Forelimb muscle (tissue), 1 donor: ENCODE measurements around the gene YIF1B. TPM values are rescaled to one million over a fixed set of nuclear protein-coding genes. Genes with fewer than 3 reads are reported as not detected.

Source experiments
- DNase-seq: peaks from one replicate; pipeline ENCODE4 v3.0.0-alpha.2; 2013; ENCODE audit warnings: low read depth
- polyA plus RNA-seq: library from polyadenylated mRNA; unstranded; fragments of 120-200 nt; gene quantifications from one replicate; pipeline ENCODE4 v1.2.1, GENCODE V29; 2013; ENCODE audit not compliant: insufficient read length

YIF1B gene
- polyA plus RNA-seq, 1 donor, result 27.4 TPM

DNA sequence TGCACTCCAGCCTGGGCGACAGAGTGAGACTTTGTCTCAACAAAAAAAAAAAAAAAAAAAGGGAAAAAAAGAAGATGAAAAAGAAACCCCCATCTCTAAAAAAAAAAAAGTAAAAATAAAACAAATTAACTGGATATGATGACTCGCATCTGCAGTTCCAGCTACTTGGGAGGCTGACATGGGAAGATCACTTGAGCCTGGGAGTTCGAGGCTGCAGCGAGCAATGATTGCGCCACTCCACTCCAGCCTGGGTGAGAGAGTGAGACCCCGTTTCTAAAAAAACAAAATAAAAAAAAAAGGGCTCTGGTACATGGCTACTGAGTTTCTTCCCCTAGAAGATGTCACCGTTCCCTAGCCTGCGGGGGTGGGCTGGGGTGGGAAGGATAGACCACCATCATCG, 17.5 kb upstream of the YIF1B start:
- DNase-seq, result no peak

DNA sequence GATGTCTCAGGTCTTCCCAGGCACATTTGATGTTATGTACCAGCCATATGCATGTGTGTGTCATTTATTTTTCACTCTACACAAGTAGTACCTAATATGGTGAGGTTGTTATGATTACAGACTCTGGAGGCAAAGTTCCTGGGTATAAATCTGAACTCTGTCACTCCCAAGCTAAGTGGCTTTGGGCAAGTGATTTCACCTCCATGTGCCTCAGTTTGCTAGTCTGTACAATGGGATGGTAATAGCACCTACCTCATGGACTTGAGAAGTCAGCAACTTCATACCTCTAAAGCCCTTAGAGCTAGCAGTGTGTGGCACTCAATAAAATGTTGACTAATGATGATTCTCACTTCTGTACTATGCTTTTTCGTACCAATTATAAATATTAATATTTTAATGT, 16.0 kb upstream of the YIF1B start:
- DNase-seq, result no peak

DNA sequence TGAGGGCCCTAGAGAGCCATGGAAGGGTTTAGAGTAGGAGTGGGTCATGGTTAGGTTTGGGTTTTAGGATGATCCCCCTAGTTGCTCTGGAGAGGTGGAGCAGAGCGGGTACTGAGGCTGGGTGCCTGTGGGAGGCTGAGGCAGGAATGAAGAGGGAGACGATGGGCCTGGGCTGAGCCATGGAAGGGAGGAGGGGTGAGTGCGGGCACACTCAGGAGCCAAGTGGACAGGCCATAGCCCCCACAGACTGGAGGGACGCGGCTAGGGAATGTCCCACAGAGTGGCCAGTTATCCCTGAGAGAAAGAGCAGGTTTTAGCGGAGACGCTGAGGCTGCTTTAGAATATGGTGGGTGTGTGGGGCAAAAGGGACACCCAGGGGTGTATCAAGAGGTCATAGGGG, 13.9 kb upstream of the YIF1B start:
- DNase-seq, result no peak

DNA sequence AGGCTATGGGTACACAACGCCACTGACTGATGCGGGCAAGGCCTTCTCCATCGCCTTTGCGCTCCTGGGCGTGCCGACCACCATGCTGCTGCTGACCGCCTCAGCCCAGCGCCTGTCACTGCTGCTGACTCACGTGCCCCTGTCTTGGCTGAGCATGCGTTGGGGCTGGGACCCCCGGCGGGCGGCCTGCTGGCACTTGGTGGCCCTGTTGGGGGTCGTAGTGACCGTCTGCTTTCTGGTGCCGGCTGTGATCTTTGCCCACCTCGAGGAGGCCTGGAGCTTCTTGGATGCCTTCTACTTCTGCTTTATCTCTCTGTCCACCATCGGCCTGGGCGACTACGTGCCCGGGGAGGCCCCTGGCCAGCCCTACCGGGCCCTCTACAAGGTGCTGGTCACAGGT, 10.8 kb upstream of the YIF1B start:
- DNase-seq, result no peak

DNA sequence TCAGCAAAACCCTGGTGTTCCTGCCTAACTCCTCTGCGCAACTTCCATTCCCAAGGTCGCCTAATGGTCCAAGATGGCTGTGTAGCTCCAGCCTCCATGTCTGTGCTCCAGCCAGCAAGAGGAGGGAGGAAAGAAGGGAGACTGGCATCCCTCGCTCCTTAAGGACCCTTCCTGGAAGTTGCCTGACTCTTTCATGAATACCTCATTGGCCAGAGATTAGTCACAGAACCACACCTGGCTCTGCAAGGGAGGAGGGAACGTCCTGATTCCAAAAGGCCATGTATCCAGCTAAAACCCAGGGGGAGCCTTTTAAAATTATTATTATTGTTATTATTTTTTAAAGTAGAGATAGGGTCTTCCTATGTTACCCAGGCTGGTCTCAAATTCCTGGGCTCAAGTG, 8.7 kb upstream of the YIF1B start:
- no peak for DNase-seq

DNA sequence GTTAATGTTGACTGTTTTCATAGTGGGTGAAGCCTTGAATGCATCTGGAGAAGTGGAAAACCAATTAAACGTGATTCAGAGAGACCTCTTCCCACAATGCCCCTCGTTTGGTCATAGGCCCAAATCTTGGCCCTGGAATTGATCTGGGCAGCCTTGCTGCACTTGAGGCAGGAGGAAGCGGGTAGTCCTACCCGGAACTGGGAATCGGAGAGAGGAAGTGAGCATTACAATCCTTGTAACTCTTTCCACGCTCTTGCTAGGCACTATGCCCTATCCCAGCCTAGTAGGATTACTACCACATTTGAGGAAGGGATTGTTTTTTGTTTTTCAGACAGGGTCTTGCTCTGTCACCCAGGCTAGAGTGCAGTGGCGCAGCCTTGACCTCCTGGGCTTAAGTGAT, 7.5 kb upstream of the YIF1B start:
- no peak for DNase-seq

DNA sequence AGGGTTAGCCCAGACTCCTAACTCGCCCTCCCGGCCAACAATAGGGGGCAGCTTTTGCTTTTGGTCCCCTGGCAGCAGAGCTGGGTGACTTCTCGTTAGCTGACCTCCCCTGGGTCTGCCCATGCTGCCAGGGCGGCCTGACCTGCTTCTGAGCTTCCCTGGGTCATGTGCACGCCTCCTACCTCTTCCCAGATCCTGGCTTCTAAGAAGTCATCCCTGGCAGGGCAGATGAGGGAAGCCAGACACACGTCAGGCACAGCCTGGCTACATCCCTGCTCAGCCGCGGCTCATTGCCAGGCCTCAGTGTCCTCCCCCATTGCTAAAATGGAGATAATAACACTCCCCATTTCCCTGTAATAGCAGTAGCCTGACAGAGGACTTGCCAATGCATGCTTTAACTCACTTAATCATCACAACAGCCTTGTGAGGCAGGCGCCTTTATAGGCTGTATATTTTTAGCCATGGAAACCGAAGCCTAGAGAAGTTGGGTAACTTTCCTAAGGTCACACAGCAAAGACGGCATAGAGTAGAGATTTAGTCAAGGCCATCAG, 6.0 kb upstream of the YIF1B start:
- no peak for DNase-seq

DNA sequence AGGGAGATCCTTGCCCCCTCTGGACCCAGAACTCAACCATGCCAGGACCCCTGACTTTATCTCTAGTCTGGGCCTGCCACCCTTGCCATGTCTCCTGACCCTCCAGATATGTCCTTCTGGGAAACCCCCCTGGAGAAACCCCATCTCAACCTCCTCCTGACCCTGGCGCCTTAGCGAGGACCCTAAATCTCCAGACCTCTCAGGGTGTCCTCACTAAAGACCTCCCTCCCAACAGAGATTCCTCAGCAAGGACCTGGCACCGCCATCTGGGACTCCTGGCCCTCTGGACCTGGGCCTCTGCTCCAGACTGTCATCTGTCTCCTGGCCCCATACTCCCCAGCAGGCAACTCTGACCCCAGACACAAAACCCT, 5.2 kb upstream of the YIF1B start:
- no peak for DNase-seq

DNA sequence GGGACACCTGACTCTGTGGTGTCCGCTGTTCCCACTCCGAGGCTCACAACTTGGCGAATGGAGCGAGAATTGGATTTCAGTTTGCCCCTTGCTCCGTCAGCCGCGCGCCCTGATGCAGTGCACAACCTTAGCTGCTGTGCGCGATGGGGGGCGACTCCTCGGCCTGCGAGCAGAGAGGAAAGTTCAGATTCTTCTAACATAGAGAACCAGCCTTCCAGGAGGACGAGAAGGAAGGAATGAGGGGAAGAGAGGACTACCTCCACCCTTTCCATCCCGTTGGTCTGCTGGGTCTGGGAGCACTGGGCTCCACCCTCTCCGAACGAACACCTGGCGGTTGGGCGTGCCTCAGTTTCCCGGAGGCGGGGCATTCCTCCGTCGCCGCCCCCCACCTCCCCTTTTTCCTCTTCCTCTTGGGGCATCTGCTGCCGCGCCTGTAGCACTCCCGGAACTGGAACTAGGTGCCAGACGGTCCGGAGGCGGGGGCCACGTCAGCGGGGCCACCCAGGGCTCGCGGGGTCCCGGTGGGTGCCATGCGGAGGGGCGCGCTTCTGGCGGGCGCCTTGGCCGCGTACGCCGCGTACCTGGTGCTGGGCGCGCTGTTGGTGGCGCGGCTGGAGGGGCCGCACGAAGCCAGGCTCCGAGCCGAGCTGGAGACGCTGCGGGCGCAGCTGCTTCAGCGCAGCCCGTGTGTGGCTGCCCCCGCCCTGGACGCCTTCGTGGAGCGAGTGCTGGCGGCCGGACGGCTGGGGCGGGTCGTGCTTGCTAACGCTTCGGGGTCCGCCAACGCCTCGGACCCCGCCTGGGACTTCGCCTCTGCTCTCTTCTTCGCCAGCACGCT, 3.9 kb upstream of the YIF1B start, which contains the start of gene KCNK6:
TSS of gene KCNK6 (plus strand) at position 425 of the 838 bp plus-strand sequence. CDS start at position 531, 106 bp downstream.
- DNase-seq, result no peak

DNA sequence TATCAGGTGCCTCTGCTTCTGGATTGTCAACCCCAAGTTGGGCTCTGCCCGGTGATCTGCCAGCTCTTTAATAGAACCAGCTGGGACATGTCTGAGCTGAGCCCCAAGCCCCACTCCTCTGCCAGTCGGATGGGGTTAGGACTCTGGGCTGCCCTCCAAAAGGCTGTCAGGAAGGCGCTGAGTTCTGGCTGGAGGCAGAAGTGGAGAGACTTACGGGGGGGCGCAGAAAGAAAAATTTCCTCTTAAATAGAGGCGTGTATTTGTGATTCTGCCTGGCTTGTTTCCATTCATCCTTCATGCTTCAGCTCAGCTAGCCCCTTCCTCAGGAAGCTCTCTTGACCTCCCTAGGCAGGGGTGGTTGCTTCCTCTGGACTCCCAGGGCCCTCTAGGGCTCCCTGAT, 2.9 kb upstream of the YIF1B start:
- no peak for DNase-seq

DNA sequence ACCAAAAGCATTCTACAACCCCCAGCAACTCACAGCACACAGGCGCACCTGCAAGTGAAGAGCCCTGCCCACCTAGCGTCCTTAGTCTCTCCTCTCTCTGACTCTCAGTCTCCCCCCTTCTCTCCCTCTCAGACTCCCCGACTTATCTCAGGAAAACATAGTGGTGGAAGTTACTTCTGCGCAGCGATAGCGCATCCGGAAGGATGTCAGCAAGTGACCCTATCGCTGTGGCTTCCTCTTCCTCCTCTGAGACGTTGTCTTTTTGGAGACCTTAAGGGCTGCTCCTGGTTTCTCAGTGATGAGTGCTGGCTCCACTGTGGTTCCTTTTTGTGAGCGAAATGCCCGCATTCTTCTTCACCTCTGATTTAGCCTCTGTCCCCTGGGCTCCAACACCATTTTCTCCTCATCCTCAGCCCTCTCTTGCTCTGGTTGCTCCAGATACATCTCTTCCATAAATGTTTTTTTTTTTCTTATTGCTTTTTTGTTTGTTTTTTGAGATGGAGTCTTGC, 1.4 kb upstream of the YIF1B start:
- DNase-seq, result no peak

DNA sequence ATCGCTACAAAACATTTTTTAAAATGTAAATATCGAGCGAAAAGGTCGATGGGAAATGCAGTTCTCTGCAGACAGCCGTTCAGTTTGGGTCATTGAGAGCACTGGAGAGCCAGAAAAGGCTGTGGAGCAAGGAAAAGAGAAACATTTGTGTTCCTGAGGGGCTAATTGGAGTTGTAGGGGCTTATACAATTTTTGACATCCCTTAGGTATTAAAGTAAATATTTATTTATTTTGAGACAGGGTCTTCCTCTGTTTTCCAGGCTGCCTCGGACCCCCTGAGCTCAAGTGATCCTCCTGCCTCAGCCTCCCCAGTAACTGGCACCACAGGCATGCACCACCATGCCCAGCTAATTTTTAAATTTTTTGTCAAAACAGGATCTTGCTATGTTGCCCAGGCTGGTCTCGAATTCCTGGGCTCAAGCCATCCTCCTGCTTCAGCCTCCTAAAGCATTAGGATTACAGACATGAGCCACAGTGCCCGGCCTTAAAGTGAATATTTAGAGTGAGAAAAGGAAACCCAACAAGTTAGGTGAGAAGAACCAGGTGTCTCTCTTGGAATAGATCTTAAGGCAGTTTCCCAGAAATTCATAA, 825 bp upstream of the YIF1B start:
- no peak for DNase-seq

DNA sequence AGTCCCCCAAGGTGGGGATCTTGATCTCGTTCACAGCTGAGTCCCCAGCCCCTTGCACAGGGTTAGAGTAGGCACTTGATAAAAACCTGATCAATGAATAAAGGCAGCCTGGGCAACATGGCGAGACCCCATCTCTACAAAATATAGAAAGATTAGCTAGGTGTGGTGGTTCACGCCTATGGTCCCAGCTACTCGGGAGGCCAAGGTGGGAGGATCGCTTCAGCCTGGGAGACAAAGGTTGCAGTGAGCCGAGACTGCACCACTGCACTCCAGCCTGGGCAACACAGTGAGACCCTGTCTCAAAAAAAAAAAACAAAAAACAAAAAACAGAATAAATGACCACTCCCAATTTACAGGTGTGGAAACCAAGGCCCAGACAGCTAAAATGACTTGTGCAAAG, 4.8 kb downstream of the YIF1B start:
- no peak for DNase-seq

DNA sequence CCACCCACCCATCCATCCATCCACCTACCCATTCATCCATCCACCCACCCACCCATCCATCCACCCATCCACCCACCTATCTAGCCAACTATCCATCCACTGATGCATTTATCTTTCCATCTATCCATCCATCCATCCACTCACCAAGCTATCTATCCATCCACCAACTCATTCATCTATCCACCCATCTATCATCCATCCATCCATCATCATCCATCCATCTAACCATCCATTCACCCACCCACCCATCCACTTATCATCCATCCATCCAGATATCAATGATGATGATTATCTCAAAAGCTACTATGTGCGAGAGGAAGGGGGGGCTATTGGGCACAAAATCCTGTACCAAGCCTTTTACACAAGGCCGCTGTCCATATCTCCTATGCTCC, 5.5 kb downstream of the YIF1B start:
- no peak for DNase-seq

DNA sequence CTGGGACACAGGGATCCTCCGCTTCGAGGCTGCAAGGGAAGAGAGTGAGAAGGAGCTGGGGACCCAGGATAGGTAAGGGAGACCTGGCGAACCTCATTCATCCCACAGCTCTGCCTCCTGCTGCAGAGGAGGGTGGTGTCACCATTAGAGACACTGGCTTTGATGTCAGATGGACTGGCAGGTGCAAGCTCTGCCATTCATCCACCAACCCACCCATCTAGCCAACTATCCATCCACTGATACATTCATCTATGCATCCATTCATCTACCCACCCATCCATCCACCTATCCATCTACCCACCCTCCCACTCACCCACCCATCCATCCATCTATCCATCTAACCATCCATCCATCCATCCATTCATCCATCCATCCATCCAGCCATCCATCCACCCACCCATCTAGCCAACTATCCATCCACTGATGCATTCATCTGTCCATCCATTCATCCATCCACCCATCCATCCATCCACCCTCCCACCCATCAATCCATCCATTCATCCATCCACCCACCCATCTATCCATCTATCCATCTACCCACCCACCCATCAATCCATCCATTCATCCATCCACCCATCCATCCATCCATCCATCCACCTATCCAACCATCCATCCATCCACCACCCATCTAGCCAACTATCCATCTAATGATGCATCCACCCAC, 6.0 kb downstream of the YIF1B start:
- no peak for DNase-seq

DNA sequence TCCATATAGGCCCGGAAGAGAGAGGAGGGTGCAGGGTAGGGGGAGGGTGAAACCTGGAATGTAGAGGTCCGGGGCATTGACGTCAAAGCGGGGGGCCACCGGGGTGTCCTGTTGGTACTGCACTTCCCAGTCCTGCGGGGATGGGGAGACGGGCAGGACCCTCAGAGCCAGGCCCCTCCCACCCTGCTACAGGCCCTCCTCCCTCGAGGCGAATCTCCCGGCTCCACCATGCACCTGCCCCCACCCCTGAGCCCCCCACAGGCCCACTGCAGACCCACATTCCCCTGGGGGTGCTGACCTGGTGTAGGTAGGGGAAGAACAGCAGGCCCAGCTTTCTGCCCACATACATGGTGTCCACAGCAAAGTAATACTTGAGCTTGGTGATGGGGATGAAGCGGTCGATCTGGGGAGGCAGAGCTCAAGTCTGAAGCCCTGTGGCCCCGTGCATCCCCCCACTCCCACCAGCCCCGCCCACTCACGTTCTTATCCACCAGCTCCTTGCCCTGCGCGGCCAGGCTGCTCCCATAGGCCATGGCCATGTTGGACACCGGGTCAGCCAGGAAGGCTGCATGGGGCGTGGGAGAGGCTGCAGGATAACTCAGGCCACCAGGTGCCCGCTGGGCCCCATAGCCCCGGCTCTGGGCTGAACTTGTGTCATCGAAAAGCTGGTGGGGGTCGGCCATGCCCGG, 6.7 kb downstream of the YIF1B start:
- no peak for DNase-seq

DNA sequence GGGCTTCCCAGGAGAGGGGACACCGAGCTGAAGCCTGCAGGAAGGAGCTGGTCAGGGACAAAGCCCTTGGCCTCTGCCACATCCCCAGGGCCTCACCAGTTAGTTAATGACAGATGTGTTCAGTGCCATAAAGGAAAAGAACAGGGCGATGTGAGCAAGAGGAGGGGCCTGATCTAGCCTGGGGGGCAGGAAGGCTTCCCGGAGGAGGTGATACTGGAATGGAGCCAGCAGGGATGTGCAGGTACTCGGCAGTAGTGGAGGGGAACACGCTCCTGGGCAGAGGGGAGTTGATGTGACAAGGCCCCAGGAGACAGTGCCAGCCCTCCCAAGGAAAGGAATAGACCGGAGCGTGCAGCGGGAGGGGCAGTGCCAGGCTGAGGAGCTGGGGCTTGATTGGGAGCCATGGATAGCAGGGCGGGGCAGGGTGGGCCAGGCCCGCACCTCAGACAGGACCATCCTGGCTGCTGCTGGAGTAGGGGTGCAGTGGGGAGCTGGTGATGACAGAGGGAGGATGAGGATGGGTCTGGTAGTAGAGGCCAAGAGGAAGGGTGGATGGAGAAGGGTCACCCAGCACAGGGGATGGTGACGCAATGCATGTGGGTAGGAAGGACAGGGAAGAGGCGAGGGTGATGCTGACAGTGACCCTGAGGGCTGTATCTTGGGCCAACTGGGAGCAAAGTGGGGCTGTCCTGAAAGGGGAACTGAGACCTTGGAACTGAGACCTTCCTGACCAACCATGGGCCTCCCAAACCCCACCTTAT, 7.6 kb downstream of the YIF1B start:
- no peak for DNase-seq

DNA sequence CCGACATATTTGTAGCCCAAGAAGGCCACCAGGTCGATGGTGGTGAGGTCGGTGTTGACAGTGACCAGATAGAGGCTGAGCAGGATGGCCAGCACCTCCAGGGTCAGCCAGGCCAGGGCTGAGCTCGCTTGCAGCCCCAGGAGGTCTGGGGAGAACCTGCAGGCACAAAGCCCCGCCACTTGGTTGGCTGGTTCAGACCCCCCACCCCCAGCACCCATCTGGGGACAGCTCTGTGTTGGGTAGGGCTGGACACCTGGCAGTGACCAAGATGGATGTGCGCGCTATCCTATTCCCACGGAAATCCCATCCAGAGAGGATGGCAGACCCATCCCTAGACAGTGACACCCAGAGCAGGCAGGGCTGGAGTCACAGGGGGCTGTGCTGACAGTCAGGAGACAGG, 8.2 kb downstream of the YIF1B start:
- no peak for DNase-seq

DNA sequence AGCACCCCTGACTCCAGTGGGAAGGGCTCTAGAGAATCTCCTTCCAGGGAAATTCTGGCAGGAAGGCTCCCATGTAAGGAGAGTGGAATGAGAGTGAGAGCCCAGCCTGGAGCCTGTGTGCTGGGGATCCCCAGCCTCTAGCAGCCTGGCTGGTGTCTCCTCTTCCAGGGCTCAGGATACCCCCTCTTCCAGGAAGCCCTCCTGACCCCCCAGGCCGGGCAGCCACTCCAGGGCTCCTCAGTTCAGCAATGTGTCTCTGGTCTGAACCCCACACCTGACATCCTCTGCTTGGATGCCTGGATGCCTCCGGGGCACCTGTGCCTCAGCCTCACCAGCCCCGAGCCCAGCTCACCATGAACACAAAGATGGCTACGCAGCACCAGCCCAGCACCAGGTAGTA, 8.7 kb downstream of the YIF1B start:
- DNase-seq, result no peak

DNA sequence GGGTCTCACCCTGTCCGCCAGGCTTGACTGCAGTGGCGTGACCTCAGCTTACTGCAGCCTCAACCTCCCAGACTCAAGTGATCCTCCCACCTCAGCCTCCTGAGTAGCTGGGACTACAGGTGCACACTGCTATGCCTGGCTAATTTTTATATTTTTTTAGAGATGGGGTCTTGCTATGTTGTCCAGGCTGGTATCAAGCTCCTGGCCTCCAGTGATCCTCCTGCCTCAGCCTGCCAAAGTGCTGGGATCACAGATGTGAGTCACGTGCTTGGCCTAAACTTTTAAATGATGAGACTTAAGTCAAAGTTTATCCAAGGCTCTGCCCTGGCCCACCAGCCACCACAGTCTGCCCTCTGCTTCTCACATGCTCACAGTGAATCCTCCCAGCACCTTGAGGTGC, 9.5 kb downstream of the YIF1B start:
- DNase-seq, result no peak

DNA sequence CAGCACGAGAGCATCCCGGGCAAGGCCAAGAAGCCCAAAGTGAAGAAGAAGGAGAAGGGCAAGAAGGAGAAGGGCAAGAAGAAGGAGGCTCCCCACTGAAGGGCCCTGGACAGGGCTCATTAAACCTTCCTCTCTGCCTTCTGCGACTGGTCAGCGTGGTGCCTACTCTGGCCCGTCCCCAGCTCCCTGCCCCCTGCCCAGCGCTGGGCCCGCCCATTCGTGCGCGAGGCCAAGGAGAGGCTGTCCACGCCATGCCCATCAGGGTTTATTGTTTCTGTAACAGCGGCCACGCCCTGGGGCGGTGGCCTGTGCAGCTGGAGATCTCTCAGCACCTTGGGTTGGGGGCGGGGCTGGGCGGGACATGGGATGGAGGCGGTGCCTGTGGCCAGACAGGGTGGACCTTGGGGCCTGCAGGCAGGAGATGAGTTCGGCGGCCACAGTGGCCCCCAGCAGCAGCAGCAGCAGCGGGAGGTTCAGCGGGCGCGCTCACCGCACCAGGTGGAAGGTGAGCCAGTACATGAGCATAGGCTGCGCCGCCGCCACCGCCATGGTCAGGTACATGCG, 10.8 kb downstream of the YIF1B start:
- DNase-seq, result no peak
